NK-92 treated with Interleukin-12 subunit alpha and Interleukin-12 subunit beta, amount 100 ng/mL, for 24 hours (cell line): ENCODE measurements around the gene GPM6B.

Experiments used
- DNase-seq: peaks from one replicate; lab custom pipeline; 2025; lab: John Stamatoyannopoulos, UW

Gene GPM6B

DNA sequence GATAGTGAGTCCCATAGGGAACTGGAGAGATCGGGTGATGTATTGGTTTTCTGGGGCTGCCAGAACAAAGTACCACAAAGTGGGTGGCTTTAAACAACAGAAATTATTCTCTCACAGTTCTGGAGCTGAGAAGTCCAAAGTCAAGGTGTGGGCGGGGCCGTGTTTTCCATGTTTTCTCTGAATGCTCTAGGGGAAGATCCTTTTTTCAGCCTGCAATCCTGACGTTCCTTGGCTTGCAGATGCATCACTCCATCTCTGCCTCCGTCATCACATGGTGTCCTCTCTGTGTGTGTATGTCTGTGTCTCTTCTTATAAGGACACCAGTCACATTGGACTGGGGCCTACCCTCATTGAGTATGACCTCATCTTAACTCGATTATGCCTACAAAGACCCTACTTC, 7.9 kb upstream of the GPM6B start:
- DNase-seq, result no peak

DNA sequence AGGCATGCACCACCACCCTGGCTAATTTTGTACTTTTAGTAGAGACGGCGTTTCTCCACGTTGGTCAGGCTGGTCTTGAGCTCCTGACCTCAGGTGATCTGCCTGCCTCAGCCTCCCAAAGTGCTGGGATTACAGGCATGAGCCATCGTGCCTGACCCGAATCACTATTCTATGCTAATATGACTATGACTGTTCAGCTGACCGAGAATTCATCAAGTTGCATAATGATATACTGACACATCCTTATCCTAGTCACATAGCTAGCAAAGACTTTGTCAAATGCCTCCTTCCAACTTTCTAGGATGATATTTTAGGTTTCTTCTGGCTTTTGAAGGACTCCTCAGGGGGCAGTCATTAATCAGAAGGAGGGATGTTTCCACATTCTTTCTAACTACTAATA, 4.8 kb upstream of the GPM6B start:
- no peak for DNase-seq

DNA sequence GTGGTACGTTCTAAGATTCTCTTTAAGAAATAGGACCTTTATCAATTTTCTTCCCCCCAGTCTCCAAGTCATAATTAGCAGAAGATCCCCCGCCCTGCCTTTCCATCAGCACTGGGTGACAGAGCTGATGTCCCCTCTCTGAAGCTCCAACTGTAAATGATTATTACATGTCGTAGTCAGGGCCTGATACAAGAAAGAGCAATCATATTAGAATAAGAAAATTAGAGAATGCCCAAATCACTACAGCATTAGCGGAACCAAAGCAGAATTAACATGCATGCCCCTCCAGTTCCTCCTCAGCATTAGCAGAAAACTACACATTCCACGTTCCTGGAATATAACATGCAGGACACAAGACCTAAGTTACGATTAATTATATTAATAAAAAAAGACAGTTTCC, 717 bp downstream of the GPM6B start:
- no peak for DNase-seq

DNA sequence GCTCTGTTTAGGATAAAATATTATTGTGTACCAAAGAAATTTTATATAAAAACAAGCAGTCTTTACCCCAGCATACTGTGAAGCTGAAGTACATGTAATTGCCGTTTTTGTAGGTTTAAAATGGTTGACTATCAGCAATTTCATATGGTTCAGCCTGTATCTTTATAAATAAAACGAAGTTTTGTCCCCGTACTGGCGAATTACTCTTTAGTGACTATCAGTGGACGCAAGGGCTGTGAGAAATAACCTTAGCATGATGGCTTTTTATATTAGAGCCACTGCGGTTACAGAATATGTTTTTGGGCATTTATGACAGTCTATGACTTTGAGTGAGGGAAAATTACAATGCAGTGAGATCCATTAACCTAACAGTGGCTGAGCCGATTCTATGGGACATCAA, 1.2 kb downstream of the GPM6B start:
- no peak for DNase-seq

DNA sequence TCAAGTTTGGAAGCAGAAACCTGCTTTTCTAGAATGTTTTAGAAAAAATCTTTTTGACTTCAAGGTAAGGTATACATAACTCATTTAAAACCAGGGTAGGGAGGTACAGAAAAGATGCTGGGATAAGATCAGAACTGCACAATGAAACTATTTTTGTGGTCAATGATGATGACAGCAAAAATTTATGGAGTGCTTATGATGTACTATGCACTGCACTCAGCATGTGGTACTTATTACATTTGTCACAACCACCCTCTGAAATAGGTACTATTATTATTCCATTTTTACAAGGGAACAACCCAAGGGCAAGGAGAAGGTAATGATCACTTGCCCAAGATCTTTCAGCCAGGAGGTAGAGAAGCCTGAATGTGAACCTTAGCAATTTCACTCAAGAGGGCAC, 8.0 kb downstream of the GPM6B start:
- DNase-seq, result no peak

DNA sequence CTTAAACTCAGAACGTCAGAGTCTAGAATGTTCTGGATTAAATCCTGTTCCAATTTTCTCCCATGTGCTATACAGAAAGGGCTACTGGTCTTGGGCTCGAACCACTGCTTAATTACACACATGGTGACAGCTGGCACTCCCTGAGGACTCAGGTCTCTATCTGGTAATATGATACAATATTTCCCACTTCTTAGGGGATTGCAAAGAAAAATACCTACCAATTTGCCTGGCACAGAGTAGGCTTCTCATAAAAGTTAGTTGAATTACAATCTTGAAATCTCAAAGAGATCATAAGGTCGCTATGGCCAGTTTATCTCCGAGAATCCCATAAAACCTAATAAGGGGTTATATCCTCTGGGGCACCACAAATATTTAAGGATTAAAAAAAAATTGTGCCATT, 8.6 kb downstream of the GPM6B start:
- no peak for DNase-seq

DNA sequence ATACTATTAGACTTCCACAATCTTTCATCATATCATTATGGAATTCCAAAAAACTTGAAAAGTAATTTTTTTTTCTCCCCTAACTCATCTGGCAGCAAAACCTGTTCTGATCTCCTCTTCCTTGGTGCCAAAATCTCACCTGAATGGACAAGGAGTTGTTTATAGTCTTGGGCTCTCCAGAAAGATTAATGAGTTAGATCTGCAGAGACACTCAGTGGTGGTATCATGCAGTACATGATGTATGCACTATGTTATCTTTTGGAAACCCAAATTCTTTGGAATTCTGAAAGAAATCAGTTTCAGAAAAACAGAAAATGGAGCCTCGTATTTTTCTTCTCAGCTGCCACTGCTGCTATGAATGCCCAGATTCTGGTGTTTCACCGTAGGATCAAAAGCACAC, 11.7 kb downstream of the GPM6B start:
- no peak for DNase-seq

DNA sequence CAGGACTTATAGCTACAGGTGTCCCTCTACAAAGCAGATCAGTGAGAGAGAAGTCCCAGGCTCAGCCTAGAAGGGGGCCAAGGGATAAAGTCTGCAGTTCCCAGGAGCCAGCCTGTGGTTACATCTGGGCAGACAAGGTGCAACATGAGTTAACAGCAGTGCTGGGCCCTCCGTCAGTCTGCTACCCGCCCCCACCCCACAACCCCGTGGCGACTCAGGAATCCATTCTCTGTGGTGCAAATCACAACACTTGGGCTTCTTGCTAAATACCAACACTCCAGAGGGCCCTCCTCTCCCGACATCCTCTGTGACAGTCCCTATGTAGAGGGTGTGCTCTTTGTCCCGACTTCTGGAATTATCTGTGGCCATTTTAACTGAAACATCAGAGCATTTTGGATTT, 13.8 kb downstream of the GPM6B start:
- DNase-seq, result no peak

DNA sequence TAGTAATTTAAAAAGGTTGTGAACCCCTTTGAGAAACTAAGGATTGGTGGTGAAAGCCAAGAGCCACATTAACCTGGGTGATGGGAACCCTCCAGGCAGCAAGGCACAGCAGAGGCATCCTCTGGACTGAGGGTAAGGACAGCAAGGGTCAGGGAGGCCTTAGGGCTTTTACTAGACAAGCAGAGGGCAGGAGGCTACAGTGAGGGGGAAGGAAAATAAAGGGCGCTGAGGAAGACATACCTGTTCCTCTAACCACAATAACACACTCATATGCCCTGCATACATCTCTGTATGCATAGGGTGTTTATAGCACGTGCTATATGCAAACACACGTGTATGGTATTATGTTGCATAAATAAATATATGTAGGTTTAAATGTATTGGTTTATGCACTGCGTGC, 18.7 kb downstream of the GPM6B start:
- DNase-seq, result no peak

DNA sequence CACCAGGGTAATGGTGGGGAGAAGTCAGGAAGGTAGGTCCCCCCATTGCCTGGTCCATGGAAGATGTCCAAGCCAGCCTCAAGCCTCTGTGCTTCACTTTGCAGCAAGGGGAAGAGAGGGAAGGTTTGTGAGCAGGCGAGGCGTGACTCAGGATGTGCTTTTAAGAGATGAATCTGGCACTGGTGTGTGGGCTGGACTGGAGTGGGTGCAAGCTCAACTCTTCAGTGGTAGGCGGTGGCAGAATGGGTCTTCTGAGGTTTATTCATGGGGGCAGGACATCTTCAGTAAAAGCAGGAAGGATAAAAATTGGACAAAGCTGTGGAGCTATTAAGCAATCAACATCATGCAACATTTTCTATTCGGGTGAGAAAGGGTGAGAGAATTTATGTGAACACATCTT, 19.4 kb downstream of the GPM6B start:
- no peak for DNase-seq

DNA sequence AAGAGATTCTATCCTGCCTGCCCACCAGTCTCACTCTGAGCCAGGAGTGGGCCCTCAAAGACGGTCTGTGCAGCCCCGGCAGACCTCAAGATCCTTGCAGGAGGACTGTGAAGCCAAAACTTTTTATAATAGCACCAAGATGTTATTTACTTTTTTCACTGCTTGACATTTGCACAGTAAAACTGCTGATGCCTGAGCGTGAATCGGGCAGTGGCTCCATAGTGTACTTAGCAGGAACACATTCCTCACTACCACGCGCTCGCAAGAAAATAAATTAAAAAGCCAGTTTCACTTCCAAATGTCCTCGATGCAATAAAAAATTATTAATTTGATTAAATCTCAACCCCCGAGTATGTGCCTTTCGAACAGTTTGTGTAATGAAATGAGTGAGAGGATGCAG, 22.5 kb downstream of the GPM6B start:
- DNase-seq, result no peak

DNA sequence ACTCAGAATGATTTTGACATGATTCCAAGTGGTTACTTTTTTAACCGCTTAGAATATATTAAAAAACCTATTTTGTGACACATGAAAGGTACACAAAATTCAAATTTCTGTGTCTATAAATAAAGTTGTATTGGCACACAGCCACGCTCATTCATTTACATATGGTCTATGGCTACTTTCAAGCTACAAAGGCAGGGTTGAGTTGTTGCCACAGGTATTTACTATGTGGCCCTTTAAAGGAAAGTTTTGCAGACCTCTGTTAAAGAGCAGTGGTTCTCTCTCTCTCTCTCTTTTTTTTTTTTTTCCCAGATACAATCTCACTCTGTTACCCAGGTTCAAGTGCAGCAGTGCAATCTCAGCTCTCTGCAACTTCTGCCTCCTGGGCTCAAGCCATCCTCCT, 23.0 kb downstream of the GPM6B start:
- DNase-seq, result no peak

DNA sequence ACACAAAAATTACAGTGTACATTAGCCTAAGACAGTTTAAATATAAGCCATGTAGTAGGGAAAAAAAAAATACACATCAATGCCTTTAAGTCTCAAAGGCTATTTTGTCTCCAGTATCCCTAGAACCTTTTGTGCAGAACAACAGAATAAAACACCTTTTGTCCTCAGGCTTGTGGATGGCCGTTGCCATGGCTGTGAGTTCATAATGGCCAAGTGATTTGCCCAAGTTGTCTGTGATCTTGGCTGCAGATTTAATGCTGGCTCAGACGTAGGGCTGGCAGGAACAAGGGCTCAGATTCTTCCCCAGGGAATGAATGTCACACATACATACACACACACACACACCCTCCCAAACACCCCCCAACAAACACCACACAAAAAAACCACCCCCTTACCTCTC, 25.3 kb downstream of the GPM6B start:
- DNase-seq, result no peak

DNA sequence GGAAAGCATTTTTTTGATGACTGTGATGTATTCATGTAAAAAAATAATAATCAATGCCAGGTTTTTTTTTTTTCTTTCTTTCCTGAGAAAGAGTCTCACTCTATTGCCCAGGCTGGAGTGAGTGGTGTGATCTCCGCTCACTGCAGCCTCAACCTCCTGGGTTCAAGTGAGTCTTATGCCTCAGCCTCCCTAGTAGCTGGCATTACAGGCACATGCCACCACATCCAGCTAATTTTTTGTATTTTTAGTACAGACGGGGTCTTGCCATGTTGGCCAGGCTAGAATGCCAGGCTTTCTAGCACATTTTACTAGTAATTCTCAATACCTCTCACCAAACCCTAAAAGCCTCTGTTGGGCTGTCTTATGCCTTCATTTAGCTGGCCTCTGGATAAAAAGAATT, 25.7 kb downstream of the GPM6B start:
- no peak for DNase-seq

DNA sequence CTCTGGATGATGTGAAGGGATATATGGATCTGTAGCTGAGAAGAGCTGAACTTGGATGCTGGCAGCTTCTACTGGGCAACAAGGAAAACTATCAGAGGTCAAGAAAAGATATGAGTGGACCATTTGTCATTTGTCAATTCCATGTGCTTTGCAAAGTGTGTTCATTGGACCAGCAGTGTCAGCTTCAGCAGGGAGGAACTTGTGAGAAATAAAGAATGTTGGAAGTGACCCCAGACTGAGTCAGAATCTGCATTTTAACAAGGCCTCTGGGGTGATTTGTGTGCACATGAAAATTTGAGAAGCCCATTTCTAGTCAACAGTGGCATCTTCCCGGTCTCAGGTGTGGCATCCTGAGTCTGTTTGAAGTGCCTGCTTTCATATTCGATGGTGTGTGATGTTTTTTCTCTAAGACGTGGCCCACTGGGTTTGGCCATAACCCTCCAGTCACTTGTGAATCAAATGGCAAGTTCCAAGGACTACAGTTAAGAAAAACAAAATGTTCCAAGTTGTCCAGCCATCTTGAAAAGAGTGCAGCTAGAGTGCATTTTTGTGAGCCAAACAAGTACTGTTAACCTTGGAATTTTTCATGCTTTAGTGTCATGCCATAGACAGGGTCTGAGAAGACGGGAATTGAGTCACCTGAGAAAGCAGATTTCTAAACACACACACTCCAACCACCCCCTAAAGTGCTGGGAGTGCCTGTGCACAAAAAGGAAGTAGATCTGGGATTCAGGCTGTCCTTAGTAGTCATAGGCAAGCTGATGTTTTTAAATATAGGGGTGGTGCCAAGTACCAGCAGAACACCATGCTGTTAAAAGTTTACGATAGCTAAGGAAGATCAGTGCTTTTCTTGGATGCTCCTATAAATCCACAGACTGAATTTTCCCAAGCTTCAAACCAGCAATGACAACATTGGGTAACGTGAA, 26.4 kb downstream of the GPM6B start:
- DNase-seq, result no peak

DNA sequence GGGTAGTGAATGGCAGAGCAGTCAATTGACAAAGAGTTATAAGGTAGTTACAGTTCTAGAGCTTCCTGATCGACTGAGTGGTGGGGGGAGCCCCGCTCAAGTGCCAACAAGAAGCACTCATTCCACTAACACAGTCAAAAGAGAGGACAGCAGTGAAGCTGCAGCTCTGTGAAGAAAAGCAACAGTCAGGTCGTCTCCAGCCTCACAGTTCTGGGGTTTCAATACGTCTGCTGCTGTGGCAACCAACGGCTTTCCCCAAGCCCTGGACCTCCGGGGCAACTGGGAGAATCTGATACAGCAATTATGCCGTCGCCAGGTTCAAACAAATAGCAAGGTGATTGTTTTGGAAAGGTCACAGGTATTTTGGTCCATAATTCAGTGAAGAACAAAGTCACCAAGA, 30.8 kb downstream of the GPM6B start:
- DNase-seq, result no peak

DNA sequence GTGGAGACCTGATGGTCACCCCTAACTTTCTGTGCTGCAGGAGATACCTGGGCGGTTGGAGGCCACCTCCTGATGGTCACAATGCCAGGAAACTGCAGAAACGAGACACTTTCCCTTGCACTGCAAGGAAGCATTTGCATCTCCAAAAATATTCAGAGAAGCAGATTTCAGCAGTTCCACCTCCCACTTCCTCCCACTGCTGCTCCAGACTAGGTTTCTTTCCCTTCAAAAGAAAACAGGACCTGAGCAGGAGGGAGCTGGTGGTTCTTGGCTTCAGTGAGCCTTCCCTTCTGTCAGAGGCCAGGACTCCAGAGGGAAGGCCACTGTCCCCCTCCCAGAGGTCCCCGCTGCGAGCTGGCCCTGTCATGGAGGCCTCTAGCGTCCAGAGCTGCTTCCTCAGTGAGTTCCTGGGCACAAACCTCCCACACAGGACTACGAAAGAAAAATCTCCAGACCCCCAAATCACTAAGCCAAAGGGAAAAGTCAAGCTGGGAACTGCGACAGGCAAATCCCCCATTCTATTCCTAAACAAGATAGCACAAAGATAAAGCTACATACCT, 35.9 kb downstream of the GPM6B start:
- DNase-seq, result no peak

DNA sequence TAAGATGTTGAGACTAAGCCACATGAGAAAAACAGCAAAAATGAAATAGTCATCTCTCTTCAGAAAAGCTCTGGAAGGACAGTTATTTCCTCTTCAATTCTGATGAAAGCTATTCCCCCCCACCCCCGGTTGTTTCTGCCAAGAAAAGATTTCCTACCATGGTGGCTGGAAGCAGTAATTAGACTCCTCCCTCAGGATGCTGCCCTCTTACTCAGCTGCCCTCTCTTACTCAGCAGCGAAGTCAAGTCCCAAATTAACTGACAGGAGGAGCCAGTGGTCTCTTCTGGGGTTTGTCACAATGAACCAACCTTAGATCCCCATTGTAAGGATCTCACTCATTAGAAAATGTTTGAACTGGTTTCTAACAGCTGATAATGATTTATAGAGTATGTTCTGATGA, 38.0 kb downstream of the GPM6B start:
- DNase-seq, result no peak

DNA sequence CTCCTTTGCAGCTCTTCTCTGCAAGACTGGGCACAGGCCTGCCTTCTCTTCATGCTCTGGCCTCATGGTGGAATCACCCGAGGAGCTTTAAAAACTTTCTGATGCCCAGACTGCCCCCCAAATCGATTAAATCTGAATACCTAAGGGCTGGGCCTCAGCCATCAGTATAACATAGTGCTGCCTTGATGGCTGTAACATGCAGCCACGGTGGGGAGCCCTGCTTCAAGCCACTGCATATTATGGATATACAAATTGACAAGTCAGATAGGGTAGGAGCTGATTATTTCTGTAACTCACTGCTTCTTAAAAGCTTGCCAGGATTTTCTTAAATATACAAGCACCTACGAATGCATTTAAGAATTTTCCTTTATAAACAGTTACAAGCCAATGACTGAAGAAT, 40.5 kb downstream of the GPM6B start:
- no peak for DNase-seq

DNA sequence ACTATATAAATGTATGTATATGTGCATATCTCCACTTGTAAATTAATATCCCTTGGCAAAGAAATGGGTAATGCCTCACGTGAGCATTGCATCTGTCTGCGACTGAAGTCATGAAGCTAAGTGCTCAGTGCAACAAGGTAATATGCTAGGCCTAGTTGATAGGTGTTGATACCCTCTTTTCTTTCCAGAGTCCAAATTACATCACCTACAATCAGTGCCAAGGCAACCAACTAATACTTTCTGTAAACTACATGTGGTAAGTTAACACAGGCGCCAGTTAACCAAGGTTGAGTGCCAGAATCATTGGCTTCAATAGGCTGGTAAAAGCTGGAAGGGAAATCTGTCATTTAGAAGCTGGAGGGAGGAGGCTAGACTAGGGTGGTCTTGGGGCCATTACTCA, 41.1 kb downstream of the GPM6B start:
- no peak for DNase-seq

DNA sequence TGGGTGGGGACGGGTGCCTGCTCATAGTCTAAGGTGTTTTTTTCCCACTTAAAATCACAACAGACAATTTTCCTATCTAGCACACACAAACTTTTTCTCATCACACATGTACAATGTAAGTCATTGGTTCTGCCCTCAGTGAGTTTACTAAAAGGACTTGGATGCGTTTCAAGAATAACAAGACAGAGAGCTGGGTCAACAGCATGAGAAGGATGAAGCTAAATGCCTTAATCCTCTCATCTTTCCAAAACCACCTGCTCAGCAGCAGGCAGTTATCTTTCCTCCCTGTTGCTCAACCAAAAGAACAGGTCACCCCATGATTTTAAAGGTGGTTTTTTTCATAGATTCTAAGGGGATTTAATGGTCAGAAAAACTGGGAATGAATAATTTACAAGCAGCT, 42.2 kb downstream of the GPM6B start:
- DNase-seq, result no peak

DNA sequence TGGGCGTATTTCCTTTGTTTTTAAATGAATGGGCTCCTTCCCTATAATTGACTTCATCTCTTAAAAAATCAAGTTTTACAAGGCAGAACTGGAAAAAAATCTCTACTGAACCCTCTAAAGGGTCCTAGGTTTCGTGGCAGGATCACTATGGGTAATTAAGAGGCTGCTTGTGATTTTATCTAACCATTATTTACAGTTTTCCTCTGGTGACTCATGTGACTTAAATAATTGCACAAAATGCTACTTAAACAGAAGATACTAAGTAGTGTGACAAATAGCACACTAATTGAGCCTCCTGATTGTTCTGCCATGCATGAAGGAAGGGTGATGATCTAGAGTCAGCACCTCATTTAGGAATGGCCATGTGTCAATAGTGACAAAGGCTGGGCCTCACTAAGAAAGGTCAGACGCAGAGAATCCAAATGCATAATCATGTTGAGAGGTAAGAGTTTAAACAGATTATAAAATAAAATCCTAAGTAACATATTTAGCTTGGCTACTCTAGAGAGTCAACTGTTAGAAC, 46.8 kb downstream of the GPM6B start:
- DNase-seq, result no peak

DNA sequence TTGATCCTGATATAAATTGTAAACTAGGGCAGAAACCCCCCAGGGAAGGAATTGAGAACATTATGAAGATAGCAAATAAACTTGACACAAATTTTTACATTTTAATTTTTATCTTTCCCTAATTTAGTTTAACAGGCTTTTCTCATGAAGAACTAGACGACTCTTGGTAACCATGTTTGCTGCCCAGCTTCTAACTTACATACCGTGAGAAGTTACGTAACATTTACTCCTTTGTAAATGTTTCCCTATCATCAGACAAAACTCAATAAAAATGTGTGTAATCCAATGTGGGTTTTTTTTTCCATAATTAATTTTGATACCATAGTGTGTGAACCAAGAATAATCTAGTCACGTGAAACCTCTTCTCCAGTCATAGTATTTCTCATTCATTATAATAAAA, 48.0 kb downstream of the GPM6B start:
- no peak for DNase-seq

DNA sequence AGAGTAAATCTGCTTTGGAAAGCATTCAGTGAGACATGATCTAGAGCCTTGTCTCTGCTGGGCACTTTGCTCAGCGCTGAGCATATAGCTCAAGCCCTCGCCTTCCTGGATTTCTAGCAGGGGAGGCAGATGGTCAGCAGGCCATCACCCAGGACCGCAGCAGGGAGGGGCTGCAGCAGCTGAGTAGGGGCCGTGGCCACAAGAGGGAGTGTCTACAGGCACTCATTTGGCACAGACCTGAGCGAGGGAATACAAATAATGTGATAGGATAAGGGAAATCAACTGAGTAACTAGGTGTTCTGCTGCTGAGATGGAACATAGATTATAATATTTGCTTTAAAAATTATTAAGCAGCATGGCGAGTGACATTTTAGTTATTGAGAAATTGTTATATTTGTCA, 52.1 kb downstream of the GPM6B start:
- no peak for DNase-seq
